ENCODE data around the gene LTBP1. TPM values are rescaled to one million over a fixed set of nuclear protein-coding genes. Genes with fewer than 3 reads are reported as not detected.
"Not testable (repeated sequence)": the region's sequence is repeated elsewhere in the genome, so short reads cannot be mapped to it uniquely, and the experiment has no call there.

The LTBP1 gene
- total and polyA plus RNA-seq, 5 donors from 2014 or later: 3.7 TPM; not detected in 4

- not testable (repeated sequence) for H3K27ac Mint-ChIP-seq, DNase-seq
These were observed 110.7 kb downstream of the LTBP1 start for GRCh38 chr2:33057307-33058028.

GRCh38 chr2:33058716-33059470 is 112.1 kb downstream of the LTBP1 start:
- no peak for ATAC-seq (ENCODE audit: low read depth in 2 of 2)
- Mint-ChIP-seq H3K4me3 (no peak overlapping the region), H3K27ac (no peak overlapping the region), H3K36me3 (no peaks in the 10 kb centered on the region), H3K27me3 (peaks cover under 1% of the 10 kb centered on the region), H3K9me3 (peaks cover 0 to 3% (median 0%) of the 10 kb centered on the region in 7 donors), H3K4me1 (no peaks in the 10 kb centered on the region)
- H3K4me1 ChIP-seq (ENCODE audit: control insufficient read depth, insufficient read depth, low read length, poor library complexity, severe bottlenecking): no peaks in the 10 kb centered on the region
- no peak overlapping the region for H3K27ac ChIP-seq (ENCODE audit: insufficient read depth, low read length, poor library complexity, severe bottlenecking)
- no peaks in the 10 kb centered on the region for H3K9me3 ChIP-seq (ENCODE audit: control insufficient read depth in 2 of 2, low read length in 2 of 2)
- peaks cover 2% of the 10 kb centered on the region for H3K27me3 ChIP-seq (ENCODE audit: control insufficient read depth, insufficient read depth, low read length)
- DNase-seq: no peak
- no peak overlapping the region for H3K4me3 ChIP-seq (ENCODE audit: low read depth, low read length)
- no peaks in the 10 kb centered on the region for H3K36me3 ChIP-seq (ENCODE audit: control insufficient read depth, insufficient read depth, low read length)

More at GRCh38 chr2:33057307-33058028, 110.7 kb downstream of the LTBP1 start:
- not testable (repeated sequence) for H3K36me3 Mint-ChIP-seq; H3K4me1 Mint-ChIP-seq; H3K4me1 ChIP-seq (ENCODE audit: control insufficient read depth, insufficient read depth, low read length, poor library complexity, severe bottlenecking); H3K4me3 Mint-ChIP-seq; H3K4me3 ChIP-seq (ENCODE audit: low read depth, low read length); H3K9me3 ChIP-seq (ENCODE audit: control insufficient read depth in 2 of 2, low read length in 2 of 2); H3K27me3 Mint-ChIP-seq; H3K27me3 ChIP-seq (ENCODE audit: control insufficient read depth, insufficient read depth, low read length); H3K27ac ChIP-seq (ENCODE audit: insufficient read depth, low read length, poor library complexity, severe bottlenecking); ATAC-seq (ENCODE audit: low read depth in 2 of 2); H3K36me3 ChIP-seq (ENCODE audit: control insufficient read depth, insufficient read depth, low read length); H3K9me3 Mint-ChIP-seq

GRCh38 chr2:33059471-33060156 is 112.9 kb downstream of the LTBP1 start:
- DNase-seq (no peak), ATAC-seq (ENCODE audit: low read depth in 2 of 2) (no peak)
- peaks cover 3% of the 10 kb centered on the region for H3K27me3 ChIP-seq (ENCODE audit: control insufficient read depth, insufficient read depth, low read length)
- H3K27ac ChIP-seq (ENCODE audit: insufficient read depth, low read length, poor library complexity, severe bottlenecking): no peak overlapping the region
- Mint-ChIP-seq H3K27me3 (no peaks in the 10 kb centered on the region), H3K4me1 (no peaks in the 10 kb centered on the region), H3K4me3 (no peak overlapping the region), H3K27ac (no peak overlapping the region), H3K36me3 (no peaks in the 10 kb centered on the region), H3K9me3 (peaks cover 0 to 3% (median 0%) of the 10 kb centered on the region in 7 donors)
- no peaks in the 10 kb centered on the region for H3K9me3 ChIP-seq (ENCODE audit: control insufficient read depth in 2 of 2, low read length in 2 of 2)
- H3K4me3 ChIP-seq (ENCODE audit: low read depth, low read length): no peak overlapping the region
- no peaks in the 10 kb centered on the region for H3K4me1 ChIP-seq (ENCODE audit: control insufficient read depth, insufficient read depth, low read length, poor library complexity, severe bottlenecking)
- no peaks in the 10 kb centered on the region for H3K36me3 ChIP-seq (ENCODE audit: control insufficient read depth, insufficient read depth, low read length)

GRCh38 chr2:33060405-33060804 is 113.7 kb downstream of the LTBP1 start:
- Histone ChIP-seq H3K36me3 (ENCODE audit: control insufficient read depth, insufficient read depth, low read length) (no peaks in the 10 kb centered on the region), H3K27ac (ENCODE audit: insufficient read depth, low read length, poor library complexity, severe bottlenecking) (no peak overlapping the region), H3K9me3 (ENCODE audit: control insufficient read depth in 2 of 2, low read length in 2 of 2) (no peaks in the 10 kb centered on the region), H3K27me3 (ENCODE audit: control insufficient read depth, insufficient read depth, low read length) (peaks cover 5% of the 10 kb centered on the region), H3K4me1 (ENCODE audit: control insufficient read depth, insufficient read depth, low read length, poor library complexity, severe bottlenecking) (no peaks in the 10 kb centered on the region), H3K4me3 (ENCODE audit: low read depth, low read length) (no peak overlapping the region)
- Mint-ChIP-seq H3K4me3 (no peak overlapping the region), H3K36me3 (no peaks in the 10 kb centered on the region), H3K9me3 (peaks cover 0 to 3% (median 0%) of the 10 kb centered on the region in 7 donors), H3K4me1 (no peaks in the 10 kb centered on the region), H3K27ac (no peak overlapping the region), H3K27me3 (no peaks in the 10 kb centered on the region)
- no peak for DNase-seq
- ATAC-seq (ENCODE audit: low read depth in 2 of 2): no peak

- Mint-ChIP-seq H3K27ac (no peak overlapping the region), H3K4me3 (no peak overlapping the region), H3K4me1 (peaks cover 0 to 4% (median 0%) of the 10 kb centered on the region in 4 donors), H3K36me3 (no peaks in the 10 kb centered on the region), H3K9me3 (peaks cover 0 to 2% (median 0%) of the 10 kb centered on the region in 7 donors), H3K27me3 (peaks cover 12% of the 10 kb centered on the region)
- Histone ChIP-seq H3K4me1 (ENCODE audit: control insufficient read depth, insufficient read depth, low read length, poor library complexity, severe bottlenecking) (no peaks in the 10 kb centered on the region), H3K4me3 (ENCODE audit: low read depth, low read length) (no peak overlapping the region), H3K27me3 (ENCODE audit: control insufficient read depth, insufficient read depth, low read length) (peaks cover 5% of the 10 kb centered on the region), H3K9me3 (ENCODE audit: control insufficient read depth in 2 of 2, low read length in 2 of 2) (no peaks in the 10 kb centered on the region), H3K36me3 (ENCODE audit: control insufficient read depth, insufficient read depth, low read length) (no peaks in the 10 kb centered on the region), H3K27ac (ENCODE audit: insufficient read depth, low read length, poor library complexity, severe bottlenecking) (no peak overlapping the region)
- DNase-seq: no peak
- ATAC-seq (ENCODE audit: low read depth in 2 of 2): no peak
These were observed 116.0 kb downstream of the LTBP1 start for GRCh38 chr2:33062665-33063250.

GRCh38 chr2:33064349-33064801 is 117.6 kb downstream of the LTBP1 start:
- H3K27ac Mint-ChIP-seq: no peak overlapping the region
- no peak overlapping the region for H3K4me3 ChIP-seq (ENCODE audit: low read depth, low read length)
- peaks cover 0 to 2% (median 0%) of the 10 kb centered on the region in 7 donors for H3K9me3 Mint-ChIP-seq
- ATAC-seq (ENCODE audit: low read depth in 2 of 2): no peak
- DNase-seq: no peak
- peaks cover 14% of the 10 kb centered on the region for H3K27me3 Mint-ChIP-seq
- H3K4me1 Mint-ChIP-seq: peaks cover 0 to 4% (median 0%) of the 10 kb centered on the region in 4 donors
- H3K4me1 ChIP-seq (ENCODE audit: control insufficient read depth, insufficient read depth, low read length, poor library complexity, severe bottlenecking): no peaks in the 10 kb centered on the region
- H3K4me3 Mint-ChIP-seq: no peak overlapping the region
- no peak overlapping the region for H3K27ac ChIP-seq (ENCODE audit: insufficient read depth, low read length, poor library complexity, severe bottlenecking)
- no peaks in the 10 kb centered on the region for H3K36me3 ChIP-seq (ENCODE audit: control insufficient read depth, insufficient read depth, low read length)
- H3K9me3 ChIP-seq (ENCODE audit: control insufficient read depth in 2 of 2, low read length in 2 of 2): no peaks in the 10 kb centered on the region
- peaks cover 5% of the 10 kb centered on the region for H3K27me3 ChIP-seq (ENCODE audit: control insufficient read depth, insufficient read depth, low read length)
- no peaks in the 10 kb centered on the region for H3K36me3 Mint-ChIP-seq

GRCh38 chr2:33067598-33067997 is 120.8 kb downstream of the LTBP1 start:
- Mint-ChIP-seq H3K27ac (no peak overlapping the region), H3K9me3 (peaks cover 0 to 2% (median 0%) of the 10 kb centered on the region in 7 donors), H3K4me1 (peaks cover 0 to 4% (median 0%) of the 10 kb centered on the region in 4 donors), H3K36me3 (no peaks in the 10 kb centered on the region), H3K27me3 (peaks cover 14% of the 10 kb centered on the region), H3K4me3 (no peak overlapping the region)
- Histone ChIP-seq H3K4me3 (ENCODE audit: low read depth, low read length) (no peak overlapping the region), H3K9me3 (ENCODE audit: control insufficient read depth in 2 of 2, low read length in 2 of 2) (no peaks in the 10 kb centered on the region), H3K27me3 (ENCODE audit: control insufficient read depth, insufficient read depth, low read length) (peaks cover 2% of the 10 kb centered on the region), H3K4me1 (ENCODE audit: control insufficient read depth, insufficient read depth, low read length, poor library complexity, severe bottlenecking) (no peaks in the 10 kb centered on the region), H3K36me3 (ENCODE audit: control insufficient read depth, insufficient read depth, low read length) (no peaks in the 10 kb centered on the region), H3K27ac (ENCODE audit: insufficient read depth, low read length, poor library complexity, severe bottlenecking) (no peak overlapping the region)
- ATAC-seq (ENCODE audit: low read depth in 2 of 2): no peak
- DNase-seq: no peak
